ACC112 (cell line): ENCODE measurements around the gene TSPAN4.
A peak's percentile ranks its signal among the peaks of the same experiment; 100 is the strongest.

Experiments
- H2AFZ ChIP-seq: fragments of 200-600 bp; sonication (generic); one replicate; pipeline ENCODE4 v1.6.0; 2017; ENCODE audit warnings: antibody characterized with exemption, low read length; ENCODE audit not compliant: unreplicated experiment
- H3K27ac ChIP-seq: fragments of 200-600 bp; sonication (generic); 2 replicates; pipeline ENCODE4 v1.5.1; 2014; ENCODE audit warnings: low read depth, mild to moderate bottlenecking, antibody characterized with exemption, low read length, moderate library complexity
- H3K27me3 ChIP-seq: fragments of 200-600 bp; sonication (generic); 2 replicates; pipeline ENCODE4 v1.6.1; 2014; ENCODE audit warnings: mild to moderate bottlenecking, antibody characterized with exemption, low read length, moderate library complexity, mixed read lengths; ENCODE audit not compliant: insufficient read depth
- H3K36me3 ChIP-seq: fragments of 200-600 bp; sonication (generic); 2 replicates; pipeline ENCODE4 v1.6.1; 2016; ENCODE audit warnings: mild to moderate bottlenecking, antibody characterized with exemption, low read length, moderate library complexity, mixed read lengths; ENCODE audit not compliant: insufficient read depth
- H3K4me1 ChIP-seq: fragments of 200-600 bp; sonication (generic); one replicate; pipeline ENCODE4 v1.6.1; 2016; ENCODE audit warnings: low read length, mixed read lengths; ENCODE audit not compliant: insufficient read depth, unreplicated experiment, control insufficient read depth
- H3K4me3 ChIP-seq: fragments of 200-600 bp; sonication (generic); 2 replicates; pipeline ENCODE4 v1.5.1; 2014; ENCODE audit warnings: mild to moderate bottlenecking, low read depth, low read length
- H3K79me2 ChIP-seq: fragments of 200-600 bp; sonication (generic); one replicate; pipeline ENCODE4 v1.6.0; 2016; ENCODE audit warnings: low read length; ENCODE audit not compliant: control insufficient read depth, unreplicated experiment, insufficient read depth

The TSPAN4 gene

GRCh38 chr11:818396-819128 lies 24.1 kb upstream of the TSPAN4 start, which contains the start of gene PNPLA2:
Gene PNPLA2, plus strand, starts transcription at chr11:818914. Its CDS starts 805 bp downstream, at chr11:819719.
- no peaks in the 10 kb centered on the region for H3K36me3 ChIP-seq
- H3K4me3 ChIP-seq, result peak within 1 kb of the TSS; percentile 92
- no peaks in the 10 kb centered on the region for H3K27me3 ChIP-seq
- H3K4me1 ChIP-seq, result peaks cover 26% of the 10 kb centered on the region
- H2AFZ ChIP-seq, result peak within 1 kb of the TSS; percentile 40
- H3K27ac ChIP-seq, result peak within 1 kb of the TSS; percentile 80
- peaks cover 15% of the 10 kb centered on the region for H3K79me2 ChIP-seq

- H3K36me3 ChIP-seq, result no peaks in the 10 kb centered on the region
- H3K79me2 ChIP-seq, result peaks cover 15% of the 10 kb centered on the region
- no peaks in the 10 kb centered on the region for H3K27me3 ChIP-seq
- peak overlapping the region; percentile 40 for H2AFZ ChIP-seq
- H3K4me3 ChIP-seq, result peak overlapping the region; percentile 92
- peaks cover 26% of the 10 kb centered on the region for H3K4me1 ChIP-seq
- peak overlapping the region; percentile 80 for H3K27ac ChIP-seq
These were observed 23.3 kb upstream of the TSPAN4 start for GRCh38 chr11:819129-819931.

- Histone ChIP-seq H3K4me1 (peaks cover 26% of the 10 kb centered on the region), H3K27ac (peak overlapping the region; percentile 80), H3K27me3 (no peaks in the 10 kb centered on the region), H3K36me3 (0 out of 2 replicates have a peak, but pooled peaks cover 3% of the 10 kb centered on the region), H3K79me2 (peaks cover 15% of the 10 kb centered on the region), H2AFZ (peak overlapping the region; percentile 40), H3K4me3 (peak overlapping the region; percentile 92)
These were observed 22.6 kb upstream of the TSPAN4 start for GRCh38 chr11:819943-820649.

GRCh38 chr11:820655-821511 lies 21.8 kb upstream of the TSPAN4 start:
- H3K27ac ChIP-seq, result peak overlapping the region; percentile 80; the same call in 1 of the 2 replicates
- H3K4me1 ChIP-seq, result peaks cover 26% of the 10 kb centered on the region
- 0 out of 2 replicates have a peak, but pooled peaks cover 6% of the 10 kb centered on the region for H3K36me3 ChIP-seq
- H3K79me2 ChIP-seq, result peaks cover 15% of the 10 kb centered on the region
- no peak overlapping the region for H2AFZ ChIP-seq
- H3K27me3 ChIP-seq, result no peaks in the 10 kb centered on the region
- H3K4me3 ChIP-seq, result peak overlapping the region; percentile 92

GRCh38 chr11:821512-822371 lies 20.9 kb upstream of the TSPAN4 start:
- H3K4me3 ChIP-seq, result peak overlapping the region; percentile 92
- 0 out of 2 replicates have a peak, but pooled peaks cover 6% of the 10 kb centered on the region for H3K36me3 ChIP-seq
- peaks cover 26% of the 10 kb centered on the region for H3K4me1 ChIP-seq
- H3K27ac ChIP-seq, result no peak overlapping the region
- H3K79me2 ChIP-seq, result peaks cover 15% of the 10 kb centered on the region
- peaks cover under 1% of the 10 kb centered on the region; the same call in 1 of the 2 replicates for H3K27me3 ChIP-seq
- no peak overlapping the region for H2AFZ ChIP-seq

GRCh38 chr11:823441-824291 lies 19.0 kb upstream of the TSPAN4 start:
- H3K36me3 ChIP-seq, result 0 out of 2 replicates have a peak, but pooled peaks cover 6% of the 10 kb centered on the region
- H3K4me1 ChIP-seq, result peaks cover 25% of the 10 kb centered on the region
- H3K27ac ChIP-seq, result no peak overlapping the region

GRCh38 chr11:824292-824880 lies 18.3 kb upstream of the TSPAN4 start:
- Histone ChIP-seq H3K79me2 (peaks cover 15% of the 10 kb centered on the region), H3K4me3 (no peak overlapping the region), H2AFZ (no peak overlapping the region), H3K4me1 (peaks cover 27% of the 10 kb centered on the region), H3K27me3 (peaks cover 4% of the 10 kb centered on the region; the same call in 1 of the 2 replicates), H3K27ac (no peak overlapping the region), H3K36me3 (0 out of 2 replicates have a peak, but pooled peaks cover 6% of the 10 kb centered on the region)

More at GRCh38 chr11:823441-824291, 19.0 kb upstream of the TSPAN4 start:
- Histone ChIP-seq H3K4me3 (no peak overlapping the region), H3K27me3 (peaks cover 4% of the 10 kb centered on the region; the same call in 1 of the 2 replicates), H3K79me2 (peaks cover 15% of the 10 kb centered on the region), H2AFZ (no peak overlapping the region)

- Histone ChIP-seq H3K27ac (no peak overlapping the region), H3K4me3 (no peak overlapping the region), H3K27me3 (peaks cover 4% of the 10 kb centered on the region; the same call in 1 of the 2 replicates), H3K36me3 (0 out of 2 replicates have a peak, but pooled peaks cover 6% of the 10 kb centered on the region), H3K4me1 (peaks cover 32% of the 10 kb centered on the region), H2AFZ (no peak overlapping the region), H3K79me2 (peaks cover 15% of the 10 kb centered on the region)
These were observed 17.7 kb upstream of the TSPAN4 start for GRCh38 chr11:824942-825341.
